Measurements from ENCODE around the gene THOC7.

THOC7 gene

GRCh38 chr3:63863150-63864007 is at the start of gene THOC7, which contains the start of gene ATXN7:
TSS of gene THOC7 (minus strand) at chr3:63863805. CDS start at chr3:63863790, 15 bp downstream.
TSS of gene ATXN7 (plus strand) at chr3:63863867. CDS start at chr3:63912599, 48,732 bp downstream.
- Mint-ChIP-seq H3K27me3 (no peaks in the 10 kb centered on the region), H3K4me3 (peak within 1 kb of the TSS; percentile 90), H3K9me3 (no peaks in the 10 kb centered on the region), H3K36me3 (ENCODE audit: insufficient read depth) (peaks cover 24% of the 10 kb centered on the region), H3K27ac (ENCODE audit: low read depth) (peak within 1 kb of the TSS; percentile 91), H3K4me1 (peaks cover 51% of the 10 kb centered on the region)
- DNase-seq (ENCODE audit: low spot score in 2 of 2), result peak; percentile 43 to 53
- peak; percentile 83 for ATAC-seq (replicated peaks; ENCODE audit: extremely low read depth, poor library complexity, severe bottlenecking)

GRCh38 chr3:63912768-63913588 is 49.4 kb upstream of the THOC7 start:
- H3K9me3 Mint-ChIP-seq, result no peaks in the 10 kb centered on the region
- H3K27me3 Mint-ChIP-seq, result no peaks in the 10 kb centered on the region
- peak overlapping the region; percentile 85 for H3K4me3 Mint-ChIP-seq
- peak overlapping the region; percentile 89 for H3K27ac Mint-ChIP-seq (ENCODE audit: low read depth)
- DNase-seq (ENCODE audit: low spot score in 2 of 2), result peak in 1 of 2 donors; percentile 26
- ATAC-seq (replicated peaks; ENCODE audit: extremely low read depth, poor library complexity, severe bottlenecking), result peak; percentile 26
- peaks cover 51% of the 10 kb centered on the region for H3K4me1 Mint-ChIP-seq
- peaks cover 38% of the 10 kb centered on the region for H3K36me3 Mint-ChIP-seq (ENCODE audit: insufficient read depth)

GRCh38 chr3:63911873-63912767 is 48.5 kb upstream of the THOC7 start, which contains the start of gene SCAANT1:
TSS of gene SCAANT1 (minus strand) at chr3:63912383.
- Mint-ChIP-seq H3K9me3 (no peaks in the 10 kb centered on the region), H3K4me1 (peaks cover 43% of the 10 kb centered on the region), H3K36me3 (ENCODE audit: insufficient read depth) (peaks cover 34% of the 10 kb centered on the region), H3K4me3 (peak within 1 kb of the TSS; percentile 85), H3K27me3 (no peaks in the 10 kb centered on the region), H3K27ac (ENCODE audit: low read depth) (peak within 1 kb of the TSS; percentile 89)
- peak; percentile 64 to 75 for DNase-seq (ENCODE audit: low spot score in 2 of 2)
- peak; percentile 61 for ATAC-seq (replicated peaks; ENCODE audit: extremely low read depth, poor library complexity, severe bottlenecking)

GRCh38 chr3:63911509-63911872 is 47.9 kb upstream of the THOC7 start:
- Mint-ChIP-seq H3K4me1 (peaks cover 40% of the 10 kb centered on the region), H3K4me3 (peak overlapping the region; percentile 85), H3K27me3 (no peaks in the 10 kb centered on the region), H3K27ac (ENCODE audit: low read depth) (peak overlapping the region; percentile 88), H3K36me3 (ENCODE audit: insufficient read depth) (peaks cover 29% of the 10 kb centered on the region), H3K9me3 (no peaks in the 10 kb centered on the region)
- no peak for DNase-seq (ENCODE audit: low spot score in 2 of 2)
- ATAC-seq (replicated peaks; ENCODE audit: extremely low read depth, poor library complexity, severe bottlenecking), result peak; percentile 38

GRCh38 chr3:63910891-63911290 is 47.3 kb upstream of the THOC7 start:
- no peaks in the 10 kb centered on the region for H3K9me3 Mint-ChIP-seq
- H3K4me1 Mint-ChIP-seq, result peaks cover 36% of the 10 kb centered on the region
- peak overlapping the region; percentile 88 for H3K27ac Mint-ChIP-seq (ENCODE audit: low read depth)
- ATAC-seq (replicated peaks; ENCODE audit: extremely low read depth, poor library complexity, severe bottlenecking) (peak; percentile 37), DNase-seq (ENCODE audit: low spot score in 2 of 2) (no peak)
- H3K36me3 Mint-ChIP-seq (ENCODE audit: insufficient read depth), result peaks cover 26% of the 10 kb centered on the region
- peak overlapping the region; percentile 85 for H3K4me3 Mint-ChIP-seq
- H3K27me3 Mint-ChIP-seq, result no peaks in the 10 kb centered on the region

- DNase-seq (ENCODE audit: low spot score in 2 of 2) (no peak), ATAC-seq (replicated peaks; ENCODE audit: extremely low read depth, poor library complexity, severe bottlenecking) (no peak)
- H3K9me3 Mint-ChIP-seq, result no peaks in the 10 kb centered on the region
- no peaks in the 10 kb centered on the region for H3K27me3 Mint-ChIP-seq
- H3K27ac Mint-ChIP-seq (ENCODE audit: low read depth), result peak overlapping the region; percentile 88
- H3K4me1 Mint-ChIP-seq, result peaks cover 36% of the 10 kb centered on the region
- no peak overlapping the region for H3K4me3 Mint-ChIP-seq
- H3K36me3 Mint-ChIP-seq (ENCODE audit: insufficient read depth), result peaks cover 22% of the 10 kb centered on the region
Observed at GRCh38 chr3:63910001-63910400, 46.4 kb upstream of the THOC7 start.

GRCh38 chr3:63909431-63909830 is 45.8 kb upstream of the THOC7 start:
- Mint-ChIP-seq H3K9me3 (no peaks in the 10 kb centered on the region), H3K36me3 (ENCODE audit: insufficient read depth) (peaks cover 19% of the 10 kb centered on the region), H3K27ac (ENCODE audit: low read depth) (peak overlapping the region; percentile 88), H3K4me1 (peaks cover 33% of the 10 kb centered on the region), H3K27me3 (no peaks in the 10 kb centered on the region), H3K4me3 (no peak overlapping the region)
- no peak for DNase-seq (ENCODE audit: low spot score in 2 of 2)
- ATAC-seq (replicated peaks; ENCODE audit: extremely low read depth, poor library complexity, severe bottlenecking), result no peak

- Mint-ChIP-seq H3K27me3 (no peaks in the 10 kb centered on the region), H3K9me3 (no peaks in the 10 kb centered on the region)
- no peak for ATAC-seq (replicated peaks; ENCODE audit: extremely low read depth, poor library complexity, severe bottlenecking)
Observed at GRCh38 chr3:63908776-63909175, 45.2 kb upstream of the THOC7 start.

GRCh38 chr3:63908081-63908736 is 44.6 kb upstream of the THOC7 start:
- ATAC-seq (replicated peaks; ENCODE audit: extremely low read depth, poor library complexity, severe bottlenecking), result no peak
- DNase-seq (ENCODE audit: low spot score in 2 of 2), result no peak
- no peaks in the 10 kb centered on the region for H3K9me3 Mint-ChIP-seq
- no peak overlapping the region for H3K4me3 Mint-ChIP-seq
- H3K27ac Mint-ChIP-seq (ENCODE audit: low read depth), result peak overlapping the region; percentile 71
- H3K36me3 Mint-ChIP-seq (ENCODE audit: insufficient read depth), result peaks cover 16% of the 10 kb centered on the region
- H3K27me3 Mint-ChIP-seq, result no peaks in the 10 kb centered on the region
- peaks cover 21% of the 10 kb centered on the region for H3K4me1 Mint-ChIP-seq

More at GRCh38 chr3:63908776-63909175, 45.2 kb upstream of the THOC7 start:
- H3K4me3 Mint-ChIP-seq, result no peak overlapping the region
- H3K36me3 Mint-ChIP-seq (ENCODE audit: insufficient read depth), result peaks cover 19% of the 10 kb centered on the region
- DNase-seq (ENCODE audit: low spot score in 2 of 2), result no peak
- peak overlapping the region; percentile 71 for H3K27ac Mint-ChIP-seq (ENCODE audit: low read depth)
- H3K4me1 Mint-ChIP-seq, result peaks cover 26% of the 10 kb centered on the region

GRCh38 chr3:63905731-63906620 is 42.4 kb upstream of the THOC7 start:
- ATAC-seq (replicated peaks; ENCODE audit: extremely low read depth, poor library complexity, severe bottlenecking) (no peak), DNase-seq (ENCODE audit: low spot score in 2 of 2) (no peak)
- Mint-ChIP-seq H3K9me3 (no peaks in the 10 kb centered on the region), H3K4me1 (peaks cover 9% of the 10 kb centered on the region), H3K27ac (ENCODE audit: low read depth) (peak overlapping the region; percentile 69), H3K4me3 (no peak overlapping the region), H3K27me3 (no peaks in the 10 kb centered on the region), H3K36me3 (ENCODE audit: insufficient read depth) (peaks cover 5% of the 10 kb centered on the region)

- H3K4me3 Mint-ChIP-seq, result no peak overlapping the region
- H3K36me3 Mint-ChIP-seq (ENCODE audit: insufficient read depth), result peaks cover 9% of the 10 kb centered on the region
- no peaks in the 10 kb centered on the region for H3K27me3 Mint-ChIP-seq
- H3K27ac Mint-ChIP-seq (ENCODE audit: low read depth), result no peak overlapping the region
- H3K9me3 Mint-ChIP-seq, result no peaks in the 10 kb centered on the region
- peaks cover 16% of the 10 kb centered on the region for H3K4me1 Mint-ChIP-seq
- ATAC-seq (replicated peaks; ENCODE audit: extremely low read depth, poor library complexity, severe bottlenecking), result no peak
- DNase-seq (ENCODE audit: low spot score in 2 of 2), result no peak
Observed at GRCh38 chr3:63900459-63900858, 36.9 kb upstream of the THOC7 start.
